ENCODE measurements around the gene P2RX4.

Gene P2RX4

GRCh38 chr12:121176826-121177529, 33.0 kb upstream of the P2RX4 start:
- H3K4me3 ChIP-seq (ENCODE audit: low read depth, low read length): no peak overlapping the region
- H3K36me3 ChIP-seq: no peaks in the 10 kb centered on the region
- no peak for TF ChIP-seq CTCF (IDR thresholded peaks at IDR 0.05; ENCODE audit: low read depth, low read length)
- no peaks in the 10 kb centered on the region for H3K9me3 ChIP-seq
- H3K4me1 ChIP-seq: no peaks in the 10 kb centered on the region
- H3K27me3 ChIP-seq: no peaks in the 10 kb centered on the region
- no peak for DNase-seq

GRCh38 chr12:121181181-121181580, 28.7 kb upstream of the P2RX4 start:
- H3K9me3 ChIP-seq: no peaks in the 10 kb centered on the region
- H3K27me3 ChIP-seq: no peaks in the 10 kb centered on the region
- no peak for DNase-seq
- H3K36me3 ChIP-seq: no peaks in the 10 kb centered on the region
- no peak for TF ChIP-seq CTCF (IDR thresholded peaks at IDR 0.05; ENCODE audit: low read depth, low read length)
- no peak overlapping the region for H3K4me3 ChIP-seq (ENCODE audit: low read depth, low read length)
- H3K4me1 ChIP-seq: no peaks in the 10 kb centered on the region

GRCh38 chr12:121182222-121182893, 27.6 kb upstream of the P2RX4 start:
- no peak for TF ChIP-seq CTCF (IDR thresholded peaks at IDR 0.05; ENCODE audit: low read depth, low read length)
- no peak for DNase-seq
- H3K36me3 ChIP-seq: no peaks in the 10 kb centered on the region
- no peak overlapping the region for H3K4me3 ChIP-seq (ENCODE audit: low read depth, low read length)
- H3K27me3 ChIP-seq: no peaks in the 10 kb centered on the region
- H3K4me1 ChIP-seq: no peaks in the 10 kb centered on the region
- H3K9me3 ChIP-seq: no peaks in the 10 kb centered on the region

GRCh38 chr12:121184425-121184824, 25.5 kb upstream of the P2RX4 start:
- H3K36me3 ChIP-seq: no peaks in the 10 kb centered on the region
- H3K27me3 ChIP-seq: no peaks in the 10 kb centered on the region
- no peak overlapping the region for H3K4me3 ChIP-seq (ENCODE audit: low read depth, low read length)
- no peak for TF ChIP-seq CTCF (IDR thresholded peaks at IDR 0.05; ENCODE audit: low read depth, low read length)
- no peaks in the 10 kb centered on the region for H3K9me3 ChIP-seq
- DNase-seq: no peak
- no peaks in the 10 kb centered on the region for H3K4me1 ChIP-seq

- no peak for TF ChIP-seq CTCF (IDR thresholded peaks at IDR 0.05; ENCODE audit: low read depth, low read length)
- Histone ChIP-seq H3K9me3 (no peaks in the 10 kb centered on the region), H3K4me1 (no peaks in the 10 kb centered on the region), H3K27me3 (no peaks in the 10 kb centered on the region), H3K36me3 (no peaks in the 10 kb centered on the region), H3K4me3 (ENCODE audit: low read depth, low read length) (no peak overlapping the region)
- DNase-seq: no peak
Measured at GRCh38 chr12:121184984-121185889, 24.7 kb upstream of the P2RX4 start.
